HepG2 (cell line): ENCODE data around the gene ZFP69. TPM values are rescaled to one million over a fixed set of nuclear protein-coding genes. Genes with fewer than 3 reads are reported as not detected.

Experiments
- FOXP4 ChIP-seq: sonication (generic); formaldehyde crosslinking; IDR thresholded peaks from 2 replicates; pipeline ENCODE4 v1.4.0; 2020; ENCODE audit warnings: missing genetic modification reagents
- GLI4 ChIP-seq: sonication (generic); formaldehyde crosslinking; IDR thresholded peaks from 2 replicates; pipeline ENCODE4 v1.5.1; 2020; ENCODE audit warnings: missing genetic modification reagents, mild to moderate bottlenecking, moderate library complexity, borderline replicate concordance
- HMG20A ChIP-seq: IDR thresholded peaks from 2 replicates; pipeline ENCODE4 v1.6.1; 2016; ENCODE audit warnings: borderline replicate concordance
- HMGXB4 ChIP-seq, 2 experiments: sonication (generic) in 1 of 2; formaldehyde crosslinking in 1 of 2; IDR thresholded peaks; 2 replicates each; pipeline versions ENCODE4 v1.4.0 to v1.6.1; 2018 to 2020; ENCODE audit warnings: missing genetic modification reagents in 2 of 2, borderline replicate concordance in 1 of 2, low read depth in 1 of 2, mild to moderate bottlenecking in 1 of 2, missing biosample characterization in 1 of 2
- HNRNPLL ChIP-seq: fragments of 200-400 bp; formaldehyde crosslinking; IDR thresholded peaks from 2 replicates; pipeline ENCODE4 v1.6.1; 2017; ENCODE audit warnings: mild to moderate bottlenecking, low read depth, low read length; ENCODE audit not compliant: poor library complexity, severe bottlenecking
- PAXIP1 ChIP-seq: sonication (generic); formaldehyde crosslinking; conservative IDR thresholded peaks from 2 replicates; pipeline ENCODE4 v1.4.0; 2020; ENCODE audit warnings: mild to moderate bottlenecking, missing genetic modification reagents, moderate library complexity
- PBX2 ChIP-seq: IDR thresholded peaks from 2 replicates; pipeline ENCODE4 v1.6.1; 2016; ENCODE audit warnings: control low read depth
- PHF21A ChIP-seq: sonication (generic); formaldehyde crosslinking; IDR thresholded peaks from 2 replicates; pipeline ENCODE4 v1.5.0; 2020; ENCODE audit warnings: mild to moderate bottlenecking, missing genetic modification reagents
- PTBP1 ChIP-seq: fragments of 200-400 bp; formaldehyde crosslinking; IDR thresholded peaks from 2 replicates; pipeline ENCODE4 v1.6.1; 2018; ENCODE audit warnings: low read length, low read depth; ENCODE audit not compliant: poor library complexity, severe bottlenecking
- ZBTB42 ChIP-seq: sonication (generic); formaldehyde crosslinking; IDR thresholded peaks from 2 replicates; pipeline ENCODE4 v1.5.0; 2020; ENCODE audit warnings: mild to moderate bottlenecking, missing genetic modification reagents
- ZFP1 ChIP-seq: IDR thresholded peaks from 2 replicates; pipeline ENCODE4 v1.6.1; 2016
- ZMYM2 ChIP-seq: sonication (generic); formaldehyde crosslinking; IDR thresholded peaks from 2 replicates; pipeline ENCODE4 v1.8.0; 2022; ENCODE audit warnings: mild to moderate bottlenecking, missing genetic modification reagents
- ZNF432 ChIP-seq: sonication (generic); formaldehyde crosslinking; IDR thresholded peaks from 2 replicates; pipeline ENCODE4 v1.5.0; 2020; ENCODE audit warnings: missing genetic modification reagents, mild to moderate bottlenecking, borderline replicate concordance
- ZNF512B ChIP-seq: sonication (generic); formaldehyde crosslinking; IDR thresholded peaks from 2 replicates; pipeline ENCODE4 v1.5.1; 2020; ENCODE audit warnings: missing genetic modification reagents, mild to moderate bottlenecking, borderline replicate concordance
- ZNF567 ChIP-seq: sonication (generic); formaldehyde crosslinking; IDR thresholded peaks from 2 replicates; pipeline ENCODE4 v1.8.1; 2023; ENCODE audit warnings: mild to moderate bottlenecking, missing genetic modification reagents, borderline replicate concordance
- polyA plus RNA-seq, 8 experiments: library from polyadenylated mRNA; depleted of rRNA in 3 of 8; stranded (reverse) in 7 of 8; unstranded in 1 of 8; fragments of >200 nt; fragmentation: Illumina TruSeq in 4 of 8; extraction: Trizol in 4 of 8; gene quantifications; 2 replicates each; pipeline versions ENCODE4 v1.2.1 to v1.2.3, GENCODE V29; 2011 to 2016; ENCODE audit warnings: low read depth in 4 of 8, missing spikeins in 1 of 8, mixed read lengths in 1 of 8; ENCODE audit not compliant: insufficient read depth in 1 of 8
- total RNA-seq, 5 experiments: library from RNA; depleted of rRNA; stranded (reverse); fragments of >200 nt; fragmentation: Illumina TruSeq; extraction: Trizol; gene quantifications; 2 replicates each; pipeline ENCODE4 v1.2.3, GENCODE V29; 2016; ENCODE audit warnings: low read depth in 1 of 5

ZFP69 gene
- total and polyA plus RNA-seq, 2 of the 13 experiments (the other 11 are each of a cell fraction or from before 2014, with no cell fraction given), result 2.6 to 5.6 TPM

GRCh38 chr1:40531381-40532061 lies 54.4 kb downstream of the ZFP69 start, which contains the start of gene ZNF684 (continued):
- TF ChIP-seq ZNF512B (no peak), HNRNPLL (peak; percentile 48), HMGXB4 (CRISPR knock-in tag; IDR thresholded peaks at IDR 0.05; ENCODE audit: borderline replicate concordance in 1 of 2, low read depth in 1 of 2) (peak in 1 of 2 experiments; percentile 23; a peak in 2 of 4 replicates), ZMYM2 (peak; percentile 81; the same call in 1 of the 2 replicates), ZNF567 (CRISPR knock-in tag) (no peak), ZNF432 (CRISPR knock-in tag) (no peak), ZBTB42 (0 out of 2 replicates have a peak, but pooled peaks have one; percentile 34), ZFP1 (CRISPR knock-in tag) (no peak), FOXP4 (CRISPR knock-in tag) (peak; percentile 19; the same call in 1 of the 2 replicates), PTBP1 (no peak), HMG20A (peak; percentile 10; the same call in 1 of the 2 replicates), PBX2 (CRISPR knock-in tag) (no peak), PAXIP1 (CRISPR knock-in tag) (peak; percentile 49), PHF21A (CRISPR knock-in tag) (no peak), GLI4 (CRISPR knock-in tag) (peak; percentile 66; the same call in 1 of the 2 replicates)
